ENCODE results near the gene PSD2. TPM values are rescaled to one million over a fixed set of nuclear protein-coding genes. Genes with fewer than 3 reads are reported as not detected.

PSD2 gene
- total RNA-seq, 1 donor from 2014 or later, result 0.15 TPM

GRCh38 chr5:139749242-139749641 lies 46.4 kb upstream of the PSD2 start:
- H3K4me3 Mint-ChIP-seq (ENCODE audit: unreplicated experiment), result peak overlapping the region; percentile 56
- no peaks in the 10 kb centered on the region for H3K36me3 Mint-ChIP-seq (ENCODE audit: low read depth, unreplicated experiment)
- peak overlapping the region; percentile 79 for H3K27ac Mint-ChIP-seq (ENCODE audit: unreplicated experiment)
- DNase-seq (ENCODE audit: low spot score), result no peak
- peaks cover 22% of the 10 kb centered on the region for H3K4me1 Mint-ChIP-seq (ENCODE audit: unreplicated experiment)
- H3K27me3 Mint-ChIP-seq (ENCODE audit: unreplicated experiment), result peaks cover 28% of the 10 kb centered on the region
- H3K9me3 Mint-ChIP-seq (ENCODE audit: unreplicated experiment), result no peaks in the 10 kb centered on the region
- no peak for TF ChIP-seq CTCF (IDR thresholded peaks at IDR 0.05; ENCODE audit: unreplicated experiment)

- H3K27me3 Mint-ChIP-seq (ENCODE audit: unreplicated experiment), result peaks cover 33% of the 10 kb centered on the region
- no peak for TF ChIP-seq CTCF (IDR thresholded peaks at IDR 0.05; ENCODE audit: unreplicated experiment)
- H3K4me1 Mint-ChIP-seq (ENCODE audit: unreplicated experiment), result peaks cover 24% of the 10 kb centered on the region
- H3K9me3 Mint-ChIP-seq (ENCODE audit: unreplicated experiment), result no peaks in the 10 kb centered on the region
- H3K36me3 Mint-ChIP-seq (ENCODE audit: low read depth, unreplicated experiment), result no peaks in the 10 kb centered on the region
- no peak overlapping the region for H3K4me3 Mint-ChIP-seq (ENCODE audit: unreplicated experiment)
- DNase-seq (ENCODE audit: low spot score), result no peak
- H3K27ac Mint-ChIP-seq (ENCODE audit: unreplicated experiment), result no peak overlapping the region
Measured at GRCh38 chr5:139751236-139751635, 44.4 kb upstream of the PSD2 start.

- peaks cover 23% of the 10 kb centered on the region for H3K4me1 Mint-ChIP-seq (ENCODE audit: unreplicated experiment)
- no peaks in the 10 kb centered on the region for H3K36me3 Mint-ChIP-seq (ENCODE audit: low read depth, unreplicated experiment)
- peaks cover 38% of the 10 kb centered on the region for H3K27me3 Mint-ChIP-seq (ENCODE audit: unreplicated experiment)
- no peak overlapping the region for H3K27ac Mint-ChIP-seq (ENCODE audit: unreplicated experiment)
- TF ChIP-seq CTCF (IDR thresholded peaks at IDR 0.05; ENCODE audit: unreplicated experiment), result no peak
- no peak overlapping the region for H3K4me3 Mint-ChIP-seq (ENCODE audit: unreplicated experiment)
- DNase-seq (ENCODE audit: low spot score), result no peak
- H3K9me3 Mint-ChIP-seq (ENCODE audit: unreplicated experiment), result no peaks in the 10 kb centered on the region
Measured at GRCh38 chr5:139752506-139753473, 42.8 kb upstream of the PSD2 start.

- peaks cover 26% of the 10 kb centered on the region for H3K27me3 Mint-ChIP-seq (ENCODE audit: unreplicated experiment)
- H3K4me3 Mint-ChIP-seq (ENCODE audit: unreplicated experiment), result no peak overlapping the region
- H3K4me1 Mint-ChIP-seq (ENCODE audit: unreplicated experiment), result peaks cover 25% of the 10 kb centered on the region
- H3K36me3 Mint-ChIP-seq (ENCODE audit: low read depth, unreplicated experiment), result no peaks in the 10 kb centered on the region
- H3K9me3 Mint-ChIP-seq (ENCODE audit: unreplicated experiment), result no peaks in the 10 kb centered on the region
- TF ChIP-seq CTCF (IDR thresholded peaks at IDR 0.05; ENCODE audit: unreplicated experiment), result no peak
- no peak overlapping the region for H3K27ac Mint-ChIP-seq (ENCODE audit: unreplicated experiment)
- DNase-seq (ENCODE audit: low spot score), result no peak
Measured at GRCh38 chr5:139755892-139756671, 39.5 kb upstream of the PSD2 start.

Measured in endothelial cell (in vitro differentiated cells).